ENCODE data around the gene TSSC4. TPM values are rescaled to one million over a fixed set of nuclear protein-coding genes. Genes with fewer than 3 reads are reported as not detected.

The TSSC4 gene
- total RNA-seq, 1 experiment from 2014 or later: 47.1 TPM

DNA sequence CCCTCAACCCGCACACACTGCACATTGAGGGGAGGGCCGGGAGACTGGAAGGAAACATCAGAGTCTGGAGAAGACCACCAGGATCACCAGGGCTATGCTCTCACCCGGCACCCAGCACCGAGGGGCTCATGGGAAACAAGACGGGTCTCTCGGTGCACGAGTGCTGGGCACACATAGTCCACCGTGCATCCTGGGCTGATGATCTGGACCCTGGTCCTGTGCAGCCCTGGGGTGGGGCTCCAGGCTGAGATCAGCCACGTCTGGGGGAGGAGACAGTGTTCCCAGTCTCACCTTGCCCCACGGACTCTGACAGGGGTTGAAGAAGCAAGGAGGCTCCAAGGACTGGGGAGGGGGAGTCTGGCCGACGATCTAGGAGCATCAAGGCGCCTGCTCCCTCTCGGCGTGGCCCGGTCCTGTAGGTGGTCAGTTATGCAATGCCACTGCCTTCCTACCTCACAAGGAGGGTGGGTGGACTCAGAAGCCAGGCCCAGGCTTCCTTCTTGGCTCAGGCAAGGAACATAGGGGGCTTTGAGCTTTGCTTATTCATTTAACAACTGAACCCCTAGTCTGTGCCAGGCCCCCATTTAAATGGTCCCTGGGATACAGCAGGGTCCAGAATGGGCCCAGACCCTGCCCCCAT is 34.9 kb upstream of the TSSC4 start:
- POLR2A ChIA-PET: no interaction called here
- Histone ChIP-seq H3K27me3 (ENCODE audit: insufficient read depth, low read length) (0 out of 2 replicates have a peak, but pooled peaks cover 5% of the 10 kb centered on the region), H3K9me3 (ENCODE audit: control insufficient read depth in 1 of 2, insufficient read depth in 1 of 2, low read depth in 1 of 2, low read length in 2 of 2) (no peaks in the 10 kb centered on the region), H3K4me2 (ENCODE audit: low read length) (no peak overlapping the region), H3K79me2 (ENCODE audit: insufficient read depth, low read length) (no peaks in the 10 kb centered on the region), H3K9ac (ENCODE audit: low read length) (no peak overlapping the region), H4K20me1 (ENCODE audit: insufficient read depth) (no peaks in the 10 kb centered on the region), H3K4me1 (ENCODE audit: control insufficient read depth in 1 of 2, insufficient read depth in 2 of 2, low read length in 2 of 2) (no peaks in the 10 kb centered on the region), H3K9me2 (ENCODE audit: insufficient read depth) (no peaks in the 10 kb centered on the region), H3K36me3 (ENCODE audit: control insufficient read depth in 1 of 2, insufficient read depth in 2 of 2, low read length in 2 of 2) (no peaks in the 10 kb centered on the region), H3K27ac (ENCODE audit: low read depth, low read length) (no peak overlapping the region), H3K4me3 (replicated peaks in 1 of 2; ENCODE audit: low read depth in 1 of 2, low read length in 2 of 2) (no peak overlapping the region), H2AFZ (ENCODE audit: low read depth, low read length, poor library complexity, severe bottlenecking) (no peak overlapping the region)
- DNase-seq (ENCODE audit: low read depth, low spot score): no peak
- TF ChIP-seq SIN3A (IDR thresholded peaks at IDR 0.05; ENCODE audit: low read depth): no peak
- ATAC-seq: no peak
- intact Hi-C loops (cut with micrococcal nuclease): no loop called here
- RAD21 ChIA-PET (ENCODE audit: low non-redundant PET in 1 of 2, low total read pairs in 2 of 2, uncharacterized antibody in 2 of 2, unreplicated experiment in 2 of 2): no interaction called here
- BruUV-seq (replicated peaks): no TSS peak
- CTCF ChIA-PET: no interaction called here

DNA sequence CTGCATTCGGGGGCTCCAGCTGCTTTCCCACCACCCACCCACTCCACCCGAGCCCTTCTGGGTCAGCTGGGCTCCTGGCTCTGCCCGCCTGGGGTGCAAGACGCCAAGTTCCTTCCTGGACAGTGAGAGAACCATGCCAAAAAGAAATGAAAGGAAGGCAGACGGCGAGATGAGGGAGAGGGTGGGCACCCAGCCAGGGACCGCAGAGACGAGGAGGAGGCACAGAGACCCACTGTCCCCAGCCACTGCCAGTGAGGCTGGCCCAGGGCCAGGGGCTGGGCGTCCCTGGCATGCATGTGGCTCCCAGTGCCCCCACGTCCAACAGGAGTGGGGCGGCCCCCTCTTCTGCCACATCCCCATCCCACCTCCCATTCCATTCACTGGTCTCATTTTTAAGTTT is 34.3 kb upstream of the TSSC4 start:
- Histone ChIP-seq H3K4me3 (replicated peaks in 1 of 2; ENCODE audit: low read depth in 1 of 2, low read length in 2 of 2) (no peak overlapping the region), H3K79me2 (ENCODE audit: insufficient read depth, low read length) (no peaks in the 10 kb centered on the region), H2AFZ (ENCODE audit: low read depth, low read length, poor library complexity, severe bottlenecking) (no peak overlapping the region), H3K27ac (ENCODE audit: low read depth, low read length) (no peak overlapping the region), H3K4me2 (ENCODE audit: low read length) (no peak overlapping the region), H3K9ac (ENCODE audit: low read length) (no peak overlapping the region), H3K27me3 (ENCODE audit: insufficient read depth, low read length) (0 out of 2 replicates have a peak, but pooled peaks cover 5% of the 10 kb centered on the region), H3K36me3 (ENCODE audit: control insufficient read depth in 1 of 2, insufficient read depth in 2 of 2, low read length in 2 of 2) (no peaks in the 10 kb centered on the region), H4K20me1 (ENCODE audit: insufficient read depth) (no peaks in the 10 kb centered on the region), H3K4me1 (ENCODE audit: control insufficient read depth in 1 of 2, insufficient read depth in 2 of 2, low read length in 2 of 2) (no peaks in the 10 kb centered on the region), H3K9me2 (ENCODE audit: insufficient read depth) (no peaks in the 10 kb centered on the region), H3K9me3 (ENCODE audit: control insufficient read depth in 1 of 2, insufficient read depth in 1 of 2, low read depth in 1 of 2, low read length in 2 of 2) (no peaks in the 10 kb centered on the region)
- ATAC-seq: no peak
- intact Hi-C loops (cut with micrococcal nuclease): no loop called here
- ChIA-PET RAD21 (ENCODE audit: low non-redundant PET in 1 of 2, low total read pairs in 2 of 2, uncharacterized antibody in 2 of 2, unreplicated experiment in 2 of 2) (no interaction called here), CTCF (interaction anchor here (0.6 kb wide), 1 partner anchor 211 kb away, joined by 3 read pairs; no protein-coding TSS in a partner anchor), POLR2A (interaction anchor here (2.8 kb wide), 1 partner anchor 11 kb away, joined by 14 read pairs; the partner anchor contains the start of gene CD81)
- no peak for TF ChIP-seq POLR2A (IDR thresholded peaks at IDR 0.05; ENCODE audit: borderline replicate concordance, extremely low read depth, insufficient read depth, insufficient read length)
- no peak for TF ChIP-seq ZFX (IDR thresholded peaks at IDR 0.05)
- TF ChIP-seq, protein P1, sequence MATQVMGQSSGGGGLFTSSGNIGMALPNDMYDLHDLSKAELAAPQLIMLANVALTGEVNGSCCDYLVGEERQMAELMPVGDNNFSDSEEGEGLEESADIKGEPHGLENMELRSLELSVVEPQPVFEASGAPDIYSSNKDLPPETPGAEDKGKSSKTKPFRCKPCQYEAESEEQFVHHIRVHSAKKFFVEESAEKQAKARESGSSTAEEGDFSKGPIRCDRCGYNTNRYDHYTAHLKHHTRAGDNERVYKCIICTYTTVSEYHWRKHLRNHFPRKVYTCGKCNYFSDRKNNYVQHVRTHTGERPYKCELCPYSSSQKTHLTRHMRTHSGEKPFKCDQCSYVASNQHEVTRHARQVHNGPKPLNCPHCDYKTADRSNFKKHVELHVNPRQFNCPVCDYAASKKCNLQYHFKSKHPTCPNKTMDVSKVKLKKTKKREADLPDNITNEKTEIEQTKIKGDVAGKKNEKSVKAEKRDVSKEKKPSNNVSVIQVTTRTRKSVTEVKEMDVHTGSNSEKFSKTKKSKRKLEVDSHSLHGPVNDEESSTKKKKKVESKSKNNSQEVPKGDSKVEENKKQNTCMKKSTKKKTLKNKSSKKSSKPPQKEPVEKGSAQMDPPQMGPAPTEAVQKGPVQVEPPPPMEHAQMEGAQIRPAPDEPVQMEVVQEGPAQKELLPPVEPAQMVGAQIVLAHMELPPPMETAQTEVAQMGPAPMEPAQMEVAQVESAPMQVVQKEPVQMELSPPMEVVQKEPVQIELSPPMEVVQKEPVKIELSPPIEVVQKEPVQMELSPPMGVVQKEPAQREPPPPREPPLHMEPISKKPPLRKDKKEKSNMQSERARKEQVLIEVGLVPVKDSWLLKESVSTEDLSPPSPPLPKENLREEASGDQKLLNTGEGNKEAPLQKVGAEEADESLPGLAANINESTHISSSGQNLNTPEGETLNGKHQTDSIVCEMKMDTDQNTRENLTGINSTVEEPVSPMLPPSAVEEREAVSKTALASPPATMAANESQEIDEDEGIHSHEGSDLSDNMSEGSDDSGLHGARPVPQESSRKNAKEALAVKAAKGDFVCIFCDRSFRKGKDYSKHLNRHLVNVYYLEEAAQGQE (IDR thresholded peaks at IDR 0.05; ENCODE audit: low read depth): no peak
- TF ChIP-seq CEBPB (IDR thresholded peaks at IDR 0.05; ENCODE audit: low read depth): no peak
- no peak for TF ChIP-seq ZNF274 (IDR thresholded peaks at IDR 0.05; ENCODE audit: low read depth, low read length)
- no peak for TF ChIP-seq RAD21 (IDR thresholded peaks at IDR 0.05; ENCODE audit: low read depth)
- TF ChIP-seq, protein P2, sequence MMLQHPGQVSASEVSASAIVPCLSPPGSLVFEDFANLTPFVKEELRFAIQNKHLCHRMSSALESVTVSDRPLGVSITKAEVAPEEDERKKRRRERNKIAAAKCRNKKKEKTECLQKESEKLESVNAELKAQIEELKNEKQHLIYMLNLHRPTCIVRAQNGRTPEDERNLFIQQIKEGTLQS (IDR thresholded peaks at IDR 0.05): no peak
- no peak for TF ChIP-seq EGR1 (IDR thresholded peaks at IDR 0.05; ENCODE audit: low read depth)
- no peak for TF ChIP-seq SIN3A (IDR thresholded peaks at IDR 0.05; ENCODE audit: low read depth)
- TF ChIP-seq, protein P3, sequence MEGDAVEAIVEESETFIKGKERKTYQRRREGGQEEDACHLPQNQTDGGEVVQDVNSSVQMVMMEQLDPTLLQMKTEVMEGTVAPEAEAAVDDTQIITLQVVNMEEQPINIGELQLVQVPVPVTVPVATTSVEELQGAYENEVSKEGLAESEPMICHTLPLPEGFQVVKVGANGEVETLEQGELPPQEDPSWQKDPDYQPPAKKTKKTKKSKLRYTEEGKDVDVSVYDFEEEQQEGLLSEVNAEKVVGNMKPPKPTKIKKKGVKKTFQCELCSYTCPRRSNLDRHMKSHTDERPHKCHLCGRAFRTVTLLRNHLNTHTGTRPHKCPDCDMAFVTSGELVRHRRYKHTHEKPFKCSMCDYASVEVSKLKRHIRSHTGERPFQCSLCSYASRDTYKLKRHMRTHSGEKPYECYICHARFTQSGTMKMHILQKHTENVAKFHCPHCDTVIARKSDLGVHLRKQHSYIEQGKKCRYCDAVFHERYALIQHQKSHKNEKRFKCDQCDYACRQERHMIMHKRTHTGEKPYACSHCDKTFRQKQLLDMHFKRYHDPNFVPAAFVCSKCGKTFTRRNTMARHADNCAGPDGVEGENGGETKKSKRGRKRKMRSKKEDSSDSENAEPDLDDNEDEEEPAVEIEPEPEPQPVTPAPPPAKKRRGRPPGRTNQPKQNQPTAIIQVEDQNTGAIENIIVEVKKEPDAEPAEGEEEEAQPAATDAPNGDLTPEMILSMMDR (IDR thresholded peaks at IDR 0.05 in 2 of 3, conservative IDR thresholded peaks at IDR 0.05 in 1 of 3; ENCODE audit: borderline replicate concordance in 1 of 3, insufficient read depth in 1 of 3, low read depth in 2 of 3, low read length in 2 of 3): no peak
- no peak for TF ChIP-seq FOSL1 (IDR thresholded peaks at IDR 0.05; ENCODE audit: low read depth)
- TF ChIP-seq, protein P4, sequence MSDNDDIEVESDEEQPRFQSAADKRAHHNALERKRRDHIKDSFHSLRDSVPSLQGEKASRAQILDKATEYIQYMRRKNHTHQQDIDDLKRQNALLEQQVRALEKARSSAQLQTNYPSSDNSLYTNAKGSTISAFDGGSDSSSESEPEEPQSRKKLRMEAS (IDR thresholded peaks at IDR 0.05): no peak
- no peak for TF ChIP-seq CBX3 (IDR thresholded peaks at IDR 0.05; ENCODE audit: low read depth)
- TF ChIP-seq SRF (IDR thresholded peaks at IDR 0.05; ENCODE audit: low read depth): no peak
- no peak for TF ChIP-seq SP1 (IDR thresholded peaks at IDR 0.05; ENCODE audit: low read depth)
- no peak for TF ChIP-seq EZH2 (IDR thresholded peaks at IDR 0.05)
- BruUV-seq (replicated peaks): no TSS peak
- no peak for DNase-seq (ENCODE audit: low read depth, low spot score)

All from HCT116 (cell line).